TTC549 (cell line): ENCODE results near the gene PKMYT1.
"Not testable (repeated sequence)": the region's sequence is repeated elsewhere in the genome, so short reads cannot be mapped to it uniquely, and the experiment has no call there.

Source experiments
- FAIRE-seq: peaks from 2 replicates; lab custom pipeline; 2012; peaks lifted over from hg19 to GRCh38; lab: Jason Lieb, UNC

Gene PKMYT1

GRCh38 chr16:2959206-2959605 is 21.0 kb downstream of the PKMYT1 start:
- no peak for FAIRE-seq

- FAIRE-seq = no peak
Observed at GRCh38 chr16:2956579-2956956, 23.7 kb downstream of the PKMYT1 start.

GRCh38 chr16:2955779-2956578 is 24.3 kb downstream of the PKMYT1 start:
- FAIRE-seq = no peak

- no peak for FAIRE-seq
Observed at GRCh38 chr16:2955438-2955778, 24.8 kb downstream of the PKMYT1 start.

GRCh38 chr16:2954656-2955381 is 25.4 kb downstream of the PKMYT1 start:
- FAIRE-seq = no peak

- no peak for FAIRE-seq
Observed at GRCh38 chr16:2953706-2954627, 26.3 kb downstream of the PKMYT1 start.

- FAIRE-seq = no peak
Observed at GRCh38 chr16:2952679-2953078, 27.6 kb downstream of the PKMYT1 start.

GRCh38 chr16:2950773-2951172 is 29.5 kb downstream of the PKMYT1 start:
- no peak for FAIRE-seq

GRCh38 chr16:2950353-2950724 is 29.9 kb downstream of the PKMYT1 start:
- no peak for FAIRE-seq

GRCh38 chr16:2949705-2950352 is 30.4 kb downstream of the PKMYT1 start:
- no peak for FAIRE-seq

- FAIRE-seq = no peak
Observed at GRCh38 chr16:2948807-2949704, 31.2 kb downstream of the PKMYT1 start.

GRCh38 chr16:2946649-2947048 is 33.6 kb downstream of the PKMYT1 start:
- FAIRE-seq = no peak

GRCh38 chr16:2943716-2944115 is 36.5 kb downstream of the PKMYT1 start:
- FAIRE-seq = not testable (repeated sequence)

- FAIRE-seq = no peak
Observed at GRCh38 chr16:2942045-2942444, 38.2 kb downstream of the PKMYT1 start.

- FAIRE-seq = no peak
Observed at GRCh38 chr16:2939968-2940367, 40.3 kb downstream of the PKMYT1 start.

GRCh38 chr16:2938206-2938605 is 42.0 kb downstream of the PKMYT1 start:
- no peak for FAIRE-seq

- no peak for FAIRE-seq
Observed at GRCh38 chr16:2937170-2937569, 43.1 kb downstream of the PKMYT1 start.

GRCh38 chr16:2936436-2937011 is 43.7 kb downstream of the PKMYT1 start:
- no peak for FAIRE-seq

GRCh38 chr16:2934450-2934849 is 45.8 kb downstream of the PKMYT1 start:
- FAIRE-seq = no peak

- FAIRE-seq = no peak
Observed at GRCh38 chr16:2933701-2934100, 46.5 kb downstream of the PKMYT1 start.

GRCh38 chr16:2933136-2933535 is 47.1 kb downstream of the PKMYT1 start:
- no peak for FAIRE-seq
